Ovary (tissue), 9 donors: Measurements from ENCODE around the gene ARL6IP4. TPM values are rescaled to one million over a fixed set of nuclear protein-coding genes. Genes with fewer than 3 reads are reported as not detected.

Experiments used
- DNase-seq, 5 donors: peaks; one replicate each; pipeline ENCODE4 v3.0.0-alpha.2; 2019 to 2020
- H3K27ac ChIP-seq, 2 donors: fragments of 200-600 bp; one replicate each; pipeline versions ENCODE4 v1.5.1 to v1.8.0; 2019 to 2022
- H3K27me3 ChIP-seq: fragments of 200-600 bp; one replicate; pipeline ENCODE4 v1.8.0; 2022
- H3K36me3 ChIP-seq: fragments of 200-600 bp; sonication (generic); one replicate; pipeline ENCODE4 v1.5.1; 2019
- H3K4me1 ChIP-seq: one replicate; pipeline ENCODE4 v1.8.1; 2013; ENCODE audit warnings: mild to moderate bottlenecking, moderate library complexity; ENCODE audit not compliant: insufficient read depth
- H3K4me3 ChIP-seq: fragments of 200-600 bp; sonication (generic); one replicate; pipeline ENCODE4 v1.5.1; 2017
- H3K9me3 ChIP-seq, 2 donors: fragments of 200-600 bp in 1 of 2; sonication (generic) in 1 of 2; one replicate each; pipeline versions ENCODE4 v1.5.1 to v1.8.1; 2013 to 2019; ENCODE audit warnings: mild to moderate bottlenecking in 1 of 2, moderate library complexity in 1 of 2
- EP300 ChIP-seq: sonication (generic); formaldehyde crosslinking; IDR thresholded peaks from one replicate; pipeline ENCODE4 v1.6.1; 2017; ENCODE audit warnings: antibody characterized with exemption
- POLR2A ChIP-seq: fragments of 450-650 bp; IDR thresholded peaks from one replicate; pipeline ENCODE4 v1.6.1; 2017; ENCODE audit warnings: antibody characterized with exemption, mild to moderate bottlenecking, moderate library complexity
- WGBS, 3 donors: extraction: QIAGEN DNeasy Blood & Tissue Kit in 1 of 3; methylation state at CpG; one replicate each; pipeline versions ENCODE4 v1.1.5 to v1.1.7; 2013 to 2017; 5-methylcytosine and 5-hydroxymethylcytosine counted together
- intact Hi-C, 4 donors: fragments of 100-400 bp; cut with DNase I; formaldehyde crosslinking; loops; one replicate each; pipeline versions ENCODE4 v1.11.0 to v1.15.1; 2022 to 2023
- polyA plus RNA-seq, 2 donors: library from polyadenylated mRNA; stranded (reverse); fragments of 200-250 nt in 1 of 2; fragments of 350-450 nt in 1 of 2; fragmentation: Illumina TruSeq in 1 of 2; extraction: RNeasy Lipid Tissue Mini Kit (QIAGEN cat#74804) in 1 of 2; gene quantifications; one replicate each; pipeline ENCODE4 v1.2.3, GENCODE V29; 2013 to 2014
- total RNA-seq, 7 donors: library from RNA; depleted of rRNA in 2 of 7; stranded (reverse); fragments of >200 nt in 2 of 7; fragmentation: NEBNext Ultra II Directional in 3 of 7; extraction: Animal tissue kit (Norgen Biotek cat#: 25700) in 3 of 7; gene quantifications; one replicate each; pipeline versions ENCODE4 v1.1.0 to v1.2.4, GENCODE V29; 2016 to 2023
- TF ChIP-seq, protein P1 (sequence below), 3 donors: fragments of 450-650 bp in 2 of 3; fragments of 200-600 bp in 1 of 3; IDR thresholded peaks; one replicate each; pipeline versions ENCODE4 v1.5.1 to v1.8.0; 2016 to 2022; ENCODE audit warnings: antibody characterized with exemption in 3 of 3, mild to moderate bottlenecking in 1 of 3
- donor health status: DM: no; HTN: no; CAD: no; lungs with moderate emphysema.
- donor health status: DM: no; HTN: no; CAD: no.
- donor health status: Bipolar disorder and iron deficiency.
- donor health status: DM: yes; HTN: yes; CAD: no.
- donor health status: DM: no; HTN: no; CAD: no.
- donor health status: DM: yes; HTN: yes; CAD: no.

ARL6IP4 gene
- total and polyA plus RNA-seq, 9 donors: 65.4 to 313 (median 192) TPM

DNA sequence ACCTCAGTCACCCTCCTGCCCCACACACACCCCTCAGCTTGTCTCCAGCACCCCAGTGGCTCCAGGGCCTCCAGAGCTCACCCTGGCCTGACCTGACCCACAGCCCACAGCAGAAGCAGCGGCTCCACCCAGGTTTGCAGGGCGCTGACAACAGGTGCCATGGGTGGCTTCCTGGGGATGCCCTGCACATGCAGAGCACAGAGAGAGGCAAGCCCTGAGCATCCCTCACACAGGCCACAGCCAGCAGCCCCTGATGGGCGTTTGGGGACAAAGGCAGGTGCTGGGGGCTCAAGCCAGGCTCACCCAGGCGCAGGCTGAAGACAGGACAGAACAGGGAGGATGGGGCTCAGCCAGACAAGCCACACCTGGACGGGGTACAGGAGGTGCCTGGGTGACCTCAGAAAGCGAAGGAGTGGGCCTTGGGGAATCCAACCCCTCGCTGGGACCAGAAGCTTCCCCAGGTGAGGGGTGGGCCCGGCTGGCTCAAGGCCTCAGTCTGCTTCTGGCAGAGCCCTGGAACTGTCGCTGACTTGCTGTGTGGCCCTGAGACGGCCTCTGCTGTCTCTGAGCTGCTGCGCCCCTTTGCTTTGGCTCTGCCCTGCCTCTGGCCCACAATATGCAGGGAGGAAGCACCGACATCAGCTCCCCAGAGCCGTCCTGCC lies 10.6 kb downstream of the ARL6IP4 start:
- TF ChIP-seq POLR2A (no peak), EP300 (no peak)
- TF ChIP-seq, protein P1, sequence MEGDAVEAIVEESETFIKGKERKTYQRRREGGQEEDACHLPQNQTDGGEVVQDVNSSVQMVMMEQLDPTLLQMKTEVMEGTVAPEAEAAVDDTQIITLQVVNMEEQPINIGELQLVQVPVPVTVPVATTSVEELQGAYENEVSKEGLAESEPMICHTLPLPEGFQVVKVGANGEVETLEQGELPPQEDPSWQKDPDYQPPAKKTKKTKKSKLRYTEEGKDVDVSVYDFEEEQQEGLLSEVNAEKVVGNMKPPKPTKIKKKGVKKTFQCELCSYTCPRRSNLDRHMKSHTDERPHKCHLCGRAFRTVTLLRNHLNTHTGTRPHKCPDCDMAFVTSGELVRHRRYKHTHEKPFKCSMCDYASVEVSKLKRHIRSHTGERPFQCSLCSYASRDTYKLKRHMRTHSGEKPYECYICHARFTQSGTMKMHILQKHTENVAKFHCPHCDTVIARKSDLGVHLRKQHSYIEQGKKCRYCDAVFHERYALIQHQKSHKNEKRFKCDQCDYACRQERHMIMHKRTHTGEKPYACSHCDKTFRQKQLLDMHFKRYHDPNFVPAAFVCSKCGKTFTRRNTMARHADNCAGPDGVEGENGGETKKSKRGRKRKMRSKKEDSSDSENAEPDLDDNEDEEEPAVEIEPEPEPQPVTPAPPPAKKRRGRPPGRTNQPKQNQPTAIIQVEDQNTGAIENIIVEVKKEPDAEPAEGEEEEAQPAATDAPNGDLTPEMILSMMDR (IDR thresholded peaks at IDR 0.05): no peak
- no peak overlapping the region for H3K4me3 ChIP-seq
- H3K27me3 ChIP-seq: no peaks in the 10 kb centered on the region
- no peak for DNase-seq
- H3K36me3 ChIP-seq: no peaks in the 10 kb centered on the region
- 92 to 93% (median 92%) methylated on average over 13 of the region's 13 CpGs for WGBS, 3 donors
- no peaks in the 10 kb centered on the region for H3K4me1 ChIP-seq
- intact Hi-C loops: no loop called here
- H3K9me3 ChIP-seq: no peaks in the 10 kb centered on the region
- H3K27ac ChIP-seq: no peak overlapping the region

DNA sequence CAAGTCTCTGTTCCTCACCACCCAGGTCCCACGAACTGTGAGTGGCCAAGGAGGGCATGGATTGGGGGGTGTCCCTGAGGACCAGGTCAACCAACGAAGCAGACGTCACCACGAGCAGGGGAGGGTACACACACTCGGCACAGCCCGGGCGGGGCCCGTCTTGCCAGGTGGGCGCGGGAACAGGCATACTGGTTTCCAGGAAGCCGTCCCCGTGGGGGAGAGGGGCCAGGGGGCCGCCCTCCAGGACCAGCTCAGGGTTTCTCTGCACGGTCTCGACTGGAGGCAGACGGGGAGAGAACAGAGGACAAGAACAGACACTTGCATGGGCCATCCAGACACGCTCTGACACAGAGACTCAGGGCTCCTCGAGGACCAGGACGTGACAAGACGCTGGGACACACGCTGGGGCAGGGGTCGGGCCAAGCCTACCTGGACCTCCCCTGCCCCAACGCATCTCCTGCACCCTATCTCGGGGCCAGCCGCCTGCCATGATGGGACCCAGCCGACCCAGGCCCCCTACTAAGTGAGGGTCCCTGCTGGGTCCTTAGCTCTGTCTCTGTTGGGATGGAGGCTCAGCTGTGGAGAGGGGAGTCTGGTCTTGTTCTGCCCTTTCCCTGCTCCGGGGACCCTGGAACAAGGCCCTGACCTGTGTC lies 11.3 kb downstream of the ARL6IP4 start:
- Histone ChIP-seq H3K4me1 (no peaks in the 10 kb centered on the region), H3K4me3 (no peak overlapping the region), H3K36me3 (no peaks in the 10 kb centered on the region), H3K27me3 (no peaks in the 10 kb centered on the region), H3K9me3 (no peaks in the 10 kb centered on the region), H3K27ac (no peak overlapping the region)
- intact Hi-C loops: no loop called here
- 83 to 87% (median 84%) methylated on average over 26 to 27 of the region's 27 CpGs for WGBS, 3 donors
- TF ChIP-seq POLR2A (no peak), EP300 (no peak)
- TF ChIP-seq, protein P1 (IDR thresholded peaks at IDR 0.05): no peak
- DNase-seq: no peak

DNA sequence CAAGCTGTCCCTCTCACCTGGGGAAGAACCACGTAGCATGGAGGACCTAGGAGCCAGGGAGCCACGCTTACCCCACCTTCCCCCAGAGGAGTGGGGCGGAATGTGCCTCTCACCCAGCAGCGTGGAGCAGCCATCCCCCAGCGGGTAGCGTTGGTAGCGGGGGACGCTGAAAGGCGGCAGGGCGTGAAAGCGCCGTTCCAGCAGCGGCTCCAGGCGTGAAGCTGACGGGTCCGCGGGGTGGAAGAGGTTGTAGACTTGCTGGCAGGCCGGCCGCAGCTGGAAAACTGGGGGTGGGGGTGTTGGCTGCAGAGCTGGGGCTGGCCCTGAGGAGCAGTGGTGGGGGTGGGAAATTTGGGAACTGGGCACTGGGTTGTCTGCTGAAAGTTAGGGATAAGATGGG lies 11.9 kb downstream of the ARL6IP4 start:
- intact Hi-C loops: no loop called here
- TF ChIP-seq EP300 (no peak), POLR2A (no peak)
- TF ChIP-seq, protein P1 (IDR thresholded peaks at IDR 0.05): no peak
- no peaks in the 10 kb centered on the region for H3K36me3 ChIP-seq
- no peaks in the 10 kb centered on the region for H3K9me3 ChIP-seq
- no peak for DNase-seq
- H3K4me1 ChIP-seq: no peaks in the 10 kb centered on the region
- no peak overlapping the region for H3K27ac ChIP-seq
- H3K27me3 ChIP-seq: no peaks in the 10 kb centered on the region
- 77 to 80% (median 79%) methylated on average over 18 to 19 of the region's 19 CpGs for WGBS, 3 donors
- no peak overlapping the region for H3K4me3 ChIP-seq

DNA sequence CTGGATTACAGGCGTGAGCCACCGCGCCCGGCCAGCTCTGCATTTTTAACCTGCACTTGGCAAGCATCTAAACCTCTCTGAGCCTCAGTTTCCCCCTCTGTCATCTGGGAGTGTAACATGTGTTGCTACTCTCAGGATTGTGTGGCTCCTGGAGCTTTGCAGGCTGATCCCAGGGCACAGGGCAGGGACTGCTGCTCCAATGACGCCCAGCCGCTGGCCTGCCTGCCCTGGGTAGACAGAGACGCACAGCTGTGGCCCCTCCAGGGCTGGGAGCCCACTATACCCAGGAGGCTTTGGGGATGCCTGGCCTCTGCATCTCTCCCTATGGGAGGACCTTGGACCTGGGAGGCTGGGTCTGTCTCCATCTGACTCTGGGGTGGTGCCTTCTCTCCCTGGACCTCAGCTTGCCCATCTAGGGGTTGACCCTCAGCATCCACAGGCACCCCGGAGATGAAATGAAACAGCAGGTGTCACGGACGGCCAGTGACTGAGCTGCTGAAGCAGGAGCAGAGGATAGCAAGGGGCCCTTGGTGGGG lies 13.7 kb downstream of the ARL6IP4 start:
- H3K27me3 ChIP-seq: no peaks in the 10 kb centered on the region
- intact Hi-C loops: no loop called here
- no peak overlapping the region for H3K4me3 ChIP-seq
- H3K27ac ChIP-seq: no peak overlapping the region
- DNase-seq: no peak
- no peaks in the 10 kb centered on the region for H3K9me3 ChIP-seq
- no peaks in the 10 kb centered on the region for H3K36me3 ChIP-seq
- no peak for TF ChIP-seq POLR2A
- TF ChIP-seq, protein P1 (IDR thresholded peaks at IDR 0.05): no peak
- no peak for TF ChIP-seq EP300
- no peaks in the 10 kb centered on the region for H3K4me1 ChIP-seq
- 93 to 96% (median 95%) methylated on average over 10 of the region's 10 CpGs for WGBS, 3 donors
